ENCODE measurements around the gene MARS1. TPM values are rescaled to one million over a fixed set of nuclear protein-coding genes. Genes with fewer than 3 reads are reported as not detected.

Gene MARS1
- total RNA-seq, 1 donor from 2014 or later, result 351 TPM

GRCh38 chr12:57460468-57460784, 27.4 kb upstream of the MARS1 start:
- Histone ChIP-seq H3K4me1 (ENCODE audit: insufficient read depth, low read length) (peaks cover 24% of the 10 kb centered on the region), H3K4me3 (ENCODE audit: insufficient read depth, low read depth, low read length) (no peak overlapping the region), H3K9ac (ENCODE audit: low read length) (no peak overlapping the region), H2AFZ (ENCODE audit: low read depth, low read length) (no peak overlapping the region), H3K9me3 (ENCODE audit: insufficient read depth, low read depth, low read length) (no peaks in the 10 kb centered on the region), H3K27ac (ENCODE audit: low read depth, low read length) (no peak overlapping the region), H3K79me2 (ENCODE audit: insufficient read depth, low read length) (no peaks in the 10 kb centered on the region), H3K27me3 (ENCODE audit: insufficient read depth, low read length) (peaks cover 4% of the 10 kb centered on the region), H3K4me2 (ENCODE audit: low read length) (peak overlapping the region; percentile 99), H4K20me1 (ENCODE audit: insufficient read depth, low read length) (no peaks in the 10 kb centered on the region), H3K36me3 (ENCODE audit: insufficient read depth, low read length) (no peaks in the 10 kb centered on the region)
- Mint-ChIP-seq H3K27ac (ENCODE audit: unreplicated experiment) (peak overlapping the region; percentile 75), H3K36me3 (ENCODE audit: low read depth, unreplicated experiment) (peaks cover 7% of the 10 kb centered on the region), H3K9me3 (ENCODE audit: unreplicated experiment) (peaks cover 4% of the 10 kb centered on the region), H3K27me3 (ENCODE audit: low read depth, unreplicated experiment) (peaks cover 20% of the 10 kb centered on the region), H3K4me1 (ENCODE audit: low read depth, unreplicated experiment) (peaks cover 29% of the 10 kb centered on the region), H3K4me3 (ENCODE audit: unreplicated experiment) (peak overlapping the region; percentile 95)
- DNase-seq (ENCODE audit: low read depth) (no peak), FAIRE-seq (no peak)
- TF ChIP-seq, protein P1, sequence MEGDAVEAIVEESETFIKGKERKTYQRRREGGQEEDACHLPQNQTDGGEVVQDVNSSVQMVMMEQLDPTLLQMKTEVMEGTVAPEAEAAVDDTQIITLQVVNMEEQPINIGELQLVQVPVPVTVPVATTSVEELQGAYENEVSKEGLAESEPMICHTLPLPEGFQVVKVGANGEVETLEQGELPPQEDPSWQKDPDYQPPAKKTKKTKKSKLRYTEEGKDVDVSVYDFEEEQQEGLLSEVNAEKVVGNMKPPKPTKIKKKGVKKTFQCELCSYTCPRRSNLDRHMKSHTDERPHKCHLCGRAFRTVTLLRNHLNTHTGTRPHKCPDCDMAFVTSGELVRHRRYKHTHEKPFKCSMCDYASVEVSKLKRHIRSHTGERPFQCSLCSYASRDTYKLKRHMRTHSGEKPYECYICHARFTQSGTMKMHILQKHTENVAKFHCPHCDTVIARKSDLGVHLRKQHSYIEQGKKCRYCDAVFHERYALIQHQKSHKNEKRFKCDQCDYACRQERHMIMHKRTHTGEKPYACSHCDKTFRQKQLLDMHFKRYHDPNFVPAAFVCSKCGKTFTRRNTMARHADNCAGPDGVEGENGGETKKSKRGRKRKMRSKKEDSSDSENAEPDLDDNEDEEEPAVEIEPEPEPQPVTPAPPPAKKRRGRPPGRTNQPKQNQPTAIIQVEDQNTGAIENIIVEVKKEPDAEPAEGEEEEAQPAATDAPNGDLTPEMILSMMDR (IDR thresholded peaks at IDR 0.05; ENCODE audit: insufficient read depth, low read depth, low read length), result no peak
- no peak for TF ChIP-seq EZH2 (IDR thresholded peaks at IDR 0.05; ENCODE audit: insufficient read depth, low read length)

DNA sequence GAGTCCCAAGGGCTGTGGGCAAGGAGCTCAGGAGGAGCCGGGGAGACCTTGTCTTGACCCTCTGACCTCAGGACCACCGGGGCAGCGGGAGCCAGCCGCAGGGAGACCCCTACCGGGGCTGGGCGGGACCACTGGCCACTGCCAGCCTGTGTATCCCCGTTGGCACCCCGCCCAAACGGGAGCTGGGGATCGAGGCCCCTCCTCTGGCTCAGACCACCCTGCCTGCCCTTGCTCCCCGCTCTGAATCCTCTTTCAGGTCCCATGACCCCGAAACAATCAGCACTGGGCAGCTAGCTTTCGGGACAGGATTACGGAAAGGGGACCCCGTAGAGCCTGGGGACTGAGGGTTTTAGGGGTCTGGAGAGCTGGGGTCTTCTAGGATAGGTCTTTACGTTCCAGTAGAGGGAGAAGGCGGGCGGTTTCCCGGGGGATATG, 27.0 kb upstream of the MARS1 start:
- Histone ChIP-seq H3K9ac (ENCODE audit: low read length) (peak overlapping the region; percentile 41), H3K4me1 (ENCODE audit: insufficient read depth, low read length) (peaks cover 24% of the 10 kb centered on the region), H4K20me1 (ENCODE audit: insufficient read depth, low read length) (no peaks in the 10 kb centered on the region), H2AFZ (ENCODE audit: low read depth, low read length) (no peak overlapping the region), H3K36me3 (ENCODE audit: insufficient read depth, low read length) (no peaks in the 10 kb centered on the region), H3K9me3 (ENCODE audit: insufficient read depth, low read depth, low read length) (no peaks in the 10 kb centered on the region), H3K27me3 (ENCODE audit: insufficient read depth, low read length) (peaks cover under 1% of the 10 kb centered on the region), H3K4me2 (ENCODE audit: low read length) (peak overlapping the region; percentile 99), H3K27ac (ENCODE audit: low read depth, low read length) (no peak overlapping the region), H3K79me2 (ENCODE audit: insufficient read depth, low read length) (no peaks in the 10 kb centered on the region), H3K4me3 (ENCODE audit: insufficient read depth, low read depth, low read length) (peak overlapping the region; percentile 82)
- peak overlapping the region; percentile 95 for H3K4me3 Mint-ChIP-seq (ENCODE audit: unreplicated experiment)
- peaks cover 4% of the 10 kb centered on the region for H3K9me3 Mint-ChIP-seq (ENCODE audit: unreplicated experiment)
- H3K27ac Mint-ChIP-seq (ENCODE audit: unreplicated experiment), result no peak overlapping the region
- peaks cover 24% of the 10 kb centered on the region for H3K27me3 Mint-ChIP-seq (ENCODE audit: low read depth, unreplicated experiment)
- peaks cover 26% of the 10 kb centered on the region for H3K4me1 Mint-ChIP-seq (ENCODE audit: low read depth, unreplicated experiment)
- no peak for FAIRE-seq
- TF ChIP-seq, protein P1 (IDR thresholded peaks at IDR 0.05; ENCODE audit: insufficient read depth, low read depth, low read length), result no peak
- TF ChIP-seq EZH2 (IDR thresholded peaks at IDR 0.05; ENCODE audit: insufficient read depth, low read length), result peak; percentile 45
- peaks cover 11% of the 10 kb centered on the region for H3K36me3 Mint-ChIP-seq (ENCODE audit: low read depth, unreplicated experiment)
- no peak for DNase-seq (ENCODE audit: low read depth)

- H3K4me2 ChIP-seq (ENCODE audit: low read length), result peak overlapping the region; percentile 99
- Mint-ChIP-seq H3K4me1 (ENCODE audit: low read depth, unreplicated experiment) (peaks cover 22% of the 10 kb centered on the region), H3K27ac (ENCODE audit: unreplicated experiment) (peak overlapping the region; percentile 67), H3K36me3 (ENCODE audit: low read depth, unreplicated experiment) (peaks cover 13% of the 10 kb centered on the region), H3K27me3 (ENCODE audit: low read depth, unreplicated experiment) (peaks cover 28% of the 10 kb centered on the region), H3K4me3 (ENCODE audit: unreplicated experiment) (peak overlapping the region; percentile 95), H3K9me3 (ENCODE audit: unreplicated experiment) (peaks cover 4% of the 10 kb centered on the region)
- H3K4me1 ChIP-seq (ENCODE audit: insufficient read depth, low read length), result peaks cover 24% of the 10 kb centered on the region
- FAIRE-seq (no peak), DNase-seq (ENCODE audit: low read depth) (peak; percentile 43)
- peak overlapping the region; percentile 10 for H3K27ac ChIP-seq (ENCODE audit: low read depth, low read length)
- TF ChIP-seq EZH2 (IDR thresholded peaks at IDR 0.05; ENCODE audit: insufficient read depth, low read length), result no peak
- TF ChIP-seq, protein P1 (IDR thresholded peaks at IDR 0.05; ENCODE audit: insufficient read depth, low read depth, low read length), result no peak
- H2AFZ ChIP-seq (ENCODE audit: low read depth, low read length), result peak overlapping the region; percentile 85
- H3K9me3 ChIP-seq (ENCODE audit: insufficient read depth, low read depth, low read length), result no peaks in the 10 kb centered on the region
- no peaks in the 10 kb centered on the region for H4K20me1 ChIP-seq (ENCODE audit: insufficient read depth, low read length)
- no peaks in the 10 kb centered on the region for H3K27me3 ChIP-seq (ENCODE audit: insufficient read depth, low read length)
- no peaks in the 10 kb centered on the region for H3K79me2 ChIP-seq (ENCODE audit: insufficient read depth, low read length)
- no peaks in the 10 kb centered on the region for H3K36me3 ChIP-seq (ENCODE audit: insufficient read depth, low read length)
- H3K4me3 ChIP-seq (ENCODE audit: insufficient read depth, low read depth, low read length), result peak overlapping the region; percentile 82
- peak overlapping the region; percentile 79 for H3K9ac ChIP-seq (ENCODE audit: low read length)
These were observed 26.5 kb upstream of the MARS1 start for GRCh38 chr12:57461276-57461916.
